Activated CD8-positive, alpha-beta memory T cell treated with anti-CD3 and anti-CD28 coated beads for 24 hours (primary cell): Measurements from ENCODE around the gene FHAD1.
A peak's percentile ranks its signal among the peaks of the same experiment; 100 is the strongest.

ENCODE experiments used
- DNase-seq: peaks from one replicate; pipeline ENCODE4 v3.0.0-alpha.2; 2020

FHAD1 gene

GRCh38 chr1:15331180-15331579 lies 84.2 kb downstream of the FHAD1 start:
- no peak for DNase-seq

- DNase-seq: no peak
Observed at GRCh38 chr1:15331734-15332133, 84.7 kb downstream of the FHAD1 start.

GRCh38 chr1:15332525-15332924 lies 85.5 kb downstream of the FHAD1 start:
- DNase-seq: no peak

- no peak for DNase-seq
Observed at GRCh38 chr1:15332952-15333715, 86.1 kb downstream of the FHAD1 start.

- no peak for DNase-seq
Observed at GRCh38 chr1:15334995-15335394, 88.0 kb downstream of the FHAD1 start.

GRCh38 chr1:15336866-15337265 lies 89.8 kb downstream of the FHAD1 start:
- no peak for DNase-seq

GRCh38 chr1:15337656-15338402 lies 90.8 kb downstream of the FHAD1 start:
- no peak for DNase-seq

GRCh38 chr1:15339570-15339969 lies 92.5 kb downstream of the FHAD1 start:
- no peak for DNase-seq

GRCh38 chr1:15341228-15341627 lies 94.2 kb downstream of the FHAD1 start:
- DNase-seq: no peak

GRCh38 chr1:15341634-15342407 lies 94.8 kb downstream of the FHAD1 start:
- DNase-seq: no peak

GRCh38 chr1:15342408-15342967 lies 95.5 kb downstream of the FHAD1 start:
- DNase-seq: no peak

- no peak for DNase-seq
Observed at GRCh38 chr1:15343099-15343498, 96.1 kb downstream of the FHAD1 start.

- DNase-seq: no peak
Observed at GRCh38 chr1:15343729-15344128, 96.7 kb downstream of the FHAD1 start.

GRCh38 chr1:15344380-15344779 lies 97.4 kb downstream of the FHAD1 start:
- DNase-seq: no peak

- DNase-seq: no peak
Observed at GRCh38 chr1:15344800-15345704, 98.0 kb downstream of the FHAD1 start.

- DNase-seq: peak; percentile 78
Observed at GRCh38 chr1:15345705-15346345, 98.8 kb downstream of the FHAD1 start.

- DNase-seq: no peak
Observed at GRCh38 chr1:15346346-15347030, 99.5 kb downstream of the FHAD1 start.

GRCh38 chr1:15347182-15347581 lies 100.2 kb downstream of the FHAD1 start:
- DNase-seq: no peak

GRCh38 chr1:15348648-15349047 lies 101.6 kb downstream of the FHAD1 start:
- no peak for DNase-seq

GRCh38 chr1:15349133-15349532 lies 102.1 kb downstream of the FHAD1 start:
- no peak for DNase-seq

GRCh38 chr1:15350151-15350550 lies 103.1 kb downstream of the FHAD1 start:
- no peak for DNase-seq
